ENCODE measurements around the gene POPDC2.

DNA sequence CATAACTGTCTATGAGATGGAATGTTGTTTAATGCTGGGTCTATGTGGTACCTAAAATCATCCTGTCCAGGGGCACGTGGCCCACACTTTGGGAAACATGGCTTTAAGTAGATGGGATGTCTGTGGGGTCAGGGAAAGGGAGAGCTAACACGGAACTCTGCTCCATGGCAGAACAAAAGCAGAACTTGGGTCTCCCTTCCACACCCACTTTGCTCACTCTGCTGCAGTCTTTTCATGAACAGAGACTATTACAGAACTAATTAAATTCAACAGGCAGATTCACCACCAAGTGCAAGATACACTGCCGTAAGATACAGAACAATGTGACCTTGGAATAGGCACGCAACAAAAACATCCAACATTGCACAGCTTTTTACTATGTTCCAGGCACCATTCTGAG is 28.2 kb downstream of the POPDC2 start:
- TF ChIP-seq CTCF (IDR thresholded peaks at IDR 0.05) (no peak), CREM (CRISPR knock-in tag; IDR thresholded peaks at IDR 0.05) (no peak), ATF2 (CRISPR knock-in tag; IDR thresholded peaks at IDR 0.05; ENCODE audit: borderline replicate concordance, low read depth) (no peak), JUN (CRISPR knock-in tag; IDR thresholded peaks at IDR 0.05) (no peak), ESRRA (CRISPR knock-in tag; IDR thresholded peaks at IDR 0.05; ENCODE audit: borderline replicate concordance) (no peak), HMGXB4 (CRISPR knock-in tag; IDR thresholded peaks at IDR 0.05) (no peak), ZNF423 (CRISPR knock-in tag; IDR thresholded peaks at IDR 0.05) (no peak), ZNF416 (CRISPR knock-in tag; IDR thresholded peaks at IDR 0.05) (no peak), ZBTB43 (CRISPR knock-in tag; IDR thresholded peaks at IDR 0.05) (no peak), TEAD4 (CRISPR knock-in tag; IDR thresholded peaks at IDR 0.05) (no peak), ZBTB21 (CRISPR knock-in tag; IDR thresholded peaks at IDR 0.05; ENCODE audit: borderline replicate concordance) (no peak)
- TF ChIP-seq, protein P1, sequence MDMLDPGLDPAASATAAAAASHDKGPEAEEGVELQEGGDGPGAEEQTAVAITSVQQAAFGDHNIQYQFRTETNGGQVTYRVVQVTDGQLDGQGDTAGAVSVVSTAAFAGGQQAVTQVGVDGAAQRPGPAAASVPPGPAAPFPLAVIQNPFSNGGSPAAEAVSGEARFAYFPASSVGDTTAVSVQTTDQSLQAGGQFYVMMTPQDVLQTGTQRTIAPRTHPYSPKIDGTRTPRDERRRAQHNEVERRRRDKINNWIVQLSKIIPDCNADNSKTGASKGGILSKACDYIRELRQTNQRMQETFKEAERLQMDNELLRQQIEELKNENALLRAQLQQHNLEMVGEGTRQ (CRISPR knock-in tag; IDR thresholded peaks at IDR 0.05) = no peak
